NCI-H2029 treated with DMSO at 0.1 percent for 48 hours (cell line): Measurements from ENCODE around the gene CCDC194.

Experiments
- DNase-seq: peaks from one replicate; lab custom pipeline; 2025; lab: John Stamatoyannopoulos, UW

Gene CCDC194, protein sequence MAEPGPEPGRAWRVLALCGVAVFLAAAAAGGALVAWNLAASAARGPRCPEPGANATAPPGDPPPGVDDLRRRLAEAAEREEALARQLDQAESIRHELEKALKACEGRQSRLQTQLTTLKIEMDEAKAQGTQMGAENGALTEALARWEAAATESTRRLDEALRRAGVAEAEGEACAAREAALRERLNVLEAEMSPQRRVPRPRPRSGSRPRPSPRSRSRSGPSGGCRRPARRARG

DNA sequence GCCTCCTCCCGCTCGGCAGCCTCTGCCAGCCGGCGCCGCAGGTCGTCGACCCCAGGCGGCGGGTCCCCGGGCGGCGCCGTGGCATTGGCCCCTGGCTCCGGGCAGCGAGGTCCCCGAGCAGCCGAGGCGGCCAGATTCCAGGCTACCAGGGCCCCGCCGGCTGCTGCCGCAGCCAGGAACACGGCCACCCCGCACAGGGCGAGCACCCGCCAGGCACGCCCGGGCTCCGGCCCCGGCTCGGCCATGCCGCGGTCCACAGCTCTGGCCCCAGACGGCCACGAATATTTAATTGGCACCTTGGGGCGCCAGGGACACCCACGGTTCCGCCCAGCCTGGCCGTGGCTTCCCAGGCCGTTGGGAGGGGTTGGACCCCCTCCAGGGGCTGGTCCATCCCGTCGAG is at the start of gene CCDC194:
Gene CCDC194 (minus strand): TSS at position 283 of the 400 bp plus-strand sequence. CDS start 38 bp downstream, at position 245.
- DNase-seq: no peak

DNA sequence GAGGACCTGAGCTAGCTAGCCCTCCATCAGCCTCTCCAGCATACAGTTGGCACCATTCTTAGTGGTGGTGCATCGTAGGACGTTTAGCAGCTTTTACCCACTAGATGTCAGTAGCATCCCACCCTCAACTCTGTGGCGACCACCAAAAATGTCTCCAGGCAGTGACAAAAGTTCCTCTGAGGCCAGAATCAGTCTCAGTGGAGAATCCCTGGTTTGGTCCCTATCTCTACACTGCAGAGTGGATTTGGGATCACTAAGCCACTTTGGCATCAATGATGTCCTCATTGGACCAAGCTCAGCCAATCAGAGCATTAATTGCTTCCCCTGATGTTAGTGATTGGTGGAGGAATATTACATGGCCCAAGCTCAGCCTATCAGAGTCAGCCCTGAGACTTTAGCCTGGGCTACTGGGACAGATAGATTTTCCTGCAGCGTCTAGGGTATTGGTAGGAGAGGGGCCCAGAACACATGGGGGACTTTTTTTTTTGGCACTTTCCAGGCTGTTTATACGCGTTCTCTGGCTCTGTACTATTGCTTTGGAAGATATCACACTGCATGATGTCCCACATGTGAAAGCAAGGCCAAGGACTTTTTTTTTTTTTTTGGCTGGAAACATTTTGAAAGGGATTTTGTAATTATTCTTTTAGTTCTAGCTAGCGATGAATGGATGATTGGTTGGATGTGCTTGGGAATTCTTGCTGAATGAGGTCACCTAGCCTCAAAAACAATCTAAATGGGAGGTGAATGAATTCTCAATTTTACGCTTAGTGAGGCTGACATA is 47.4 kb upstream of the CCDC194 start:
- no peak for DNase-seq

DNA sequence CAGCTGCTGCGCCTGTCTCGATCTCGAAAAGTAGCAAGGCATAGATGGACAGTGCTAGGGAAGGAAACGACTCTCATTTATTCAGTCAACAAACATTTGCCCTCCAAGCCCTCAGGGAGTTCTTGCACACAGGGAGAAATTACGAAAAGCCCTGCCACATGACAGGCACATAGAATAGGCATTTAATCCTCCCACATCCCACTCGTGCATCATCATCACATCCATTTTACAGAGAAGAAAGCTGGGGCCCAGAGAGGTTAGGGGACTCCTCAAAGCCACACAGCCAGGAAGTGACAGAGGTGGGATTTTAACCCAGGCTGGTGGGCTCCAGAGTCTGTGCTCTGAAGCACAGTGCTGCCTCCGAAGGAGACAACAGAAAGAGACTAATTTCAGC is 42.9 kb upstream of the CCDC194 start:
- no peak for DNase-seq

DNA sequence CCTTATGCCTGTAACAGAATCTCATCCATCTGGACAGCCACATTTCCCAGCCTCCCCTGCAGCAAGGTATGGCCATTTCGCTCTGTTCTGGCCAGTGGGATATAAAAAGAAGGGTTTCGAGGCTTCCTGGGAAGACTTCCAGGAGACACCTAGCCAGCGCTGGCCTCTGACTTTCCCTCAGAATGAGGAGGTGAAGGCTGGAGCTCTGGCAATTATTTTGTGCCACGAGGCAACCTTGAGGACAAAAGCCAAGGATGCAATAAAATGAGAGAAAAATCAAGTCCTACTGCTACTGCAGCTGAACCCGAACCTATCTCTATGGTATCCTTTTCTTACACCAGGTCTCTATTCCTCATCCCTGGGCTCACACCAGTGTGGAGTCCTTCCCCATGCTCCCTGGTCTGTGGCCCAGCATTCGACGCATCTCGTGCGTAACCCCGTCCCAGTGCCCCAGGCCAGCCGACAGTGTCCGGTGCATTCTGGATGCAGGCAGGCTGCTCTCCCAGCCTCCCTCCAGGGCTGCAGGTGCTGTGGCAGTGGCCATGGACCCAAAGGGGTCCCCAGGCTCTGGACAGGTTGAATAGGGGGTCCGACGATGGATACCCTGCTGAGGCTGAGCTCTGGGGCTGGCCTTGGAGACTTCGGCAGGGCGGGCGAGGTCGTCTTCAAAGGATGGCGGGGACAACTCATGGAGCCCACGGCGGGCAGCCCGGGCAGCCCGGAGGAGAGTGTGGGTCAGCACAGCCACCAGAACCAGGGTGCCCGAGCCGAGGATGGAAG is 42.3 kb upstream of the CCDC194 start:
- DNase-seq: no peak

DNA sequence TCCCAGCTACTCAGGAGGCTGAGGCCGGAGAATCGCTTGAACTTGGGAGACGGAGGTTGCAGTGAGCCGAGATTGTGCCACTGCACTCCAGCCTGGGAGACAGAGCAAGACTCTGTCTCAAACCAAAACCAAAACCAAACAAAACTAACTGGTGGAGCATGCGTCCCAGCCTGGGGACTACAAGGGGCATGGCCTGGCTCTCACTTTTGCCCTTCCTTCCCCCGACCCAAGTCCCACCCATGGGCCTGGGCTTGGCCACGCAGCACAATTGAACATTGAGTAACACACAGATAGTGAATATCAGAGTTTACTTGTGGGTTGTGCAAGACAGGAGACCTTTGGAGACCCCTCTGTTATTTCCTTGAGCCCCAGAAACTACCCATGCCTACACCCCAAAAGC is 41.2 kb upstream of the CCDC194 start:
- no peak for DNase-seq

DNA sequence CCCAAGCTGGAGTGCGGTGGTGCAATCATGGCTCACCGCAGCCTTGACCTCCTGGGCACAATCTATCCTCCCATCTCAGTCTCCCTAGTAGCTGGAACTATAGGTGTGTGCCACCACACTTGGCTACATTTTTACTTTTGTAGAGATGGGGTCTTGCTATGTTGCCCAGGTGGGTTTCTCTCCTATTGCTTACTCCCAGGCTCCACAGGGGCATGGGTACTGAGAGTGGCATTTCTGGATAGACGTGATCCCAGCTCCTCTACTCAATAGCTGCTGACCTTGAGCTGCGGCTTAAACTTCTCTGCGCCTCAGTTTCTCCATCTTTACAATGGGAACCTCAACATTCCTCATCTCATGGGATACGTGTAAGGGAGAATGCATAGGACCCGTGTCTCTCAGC is 37.4 kb upstream of the CCDC194 start:
- no peak for DNase-seq

DNA sequence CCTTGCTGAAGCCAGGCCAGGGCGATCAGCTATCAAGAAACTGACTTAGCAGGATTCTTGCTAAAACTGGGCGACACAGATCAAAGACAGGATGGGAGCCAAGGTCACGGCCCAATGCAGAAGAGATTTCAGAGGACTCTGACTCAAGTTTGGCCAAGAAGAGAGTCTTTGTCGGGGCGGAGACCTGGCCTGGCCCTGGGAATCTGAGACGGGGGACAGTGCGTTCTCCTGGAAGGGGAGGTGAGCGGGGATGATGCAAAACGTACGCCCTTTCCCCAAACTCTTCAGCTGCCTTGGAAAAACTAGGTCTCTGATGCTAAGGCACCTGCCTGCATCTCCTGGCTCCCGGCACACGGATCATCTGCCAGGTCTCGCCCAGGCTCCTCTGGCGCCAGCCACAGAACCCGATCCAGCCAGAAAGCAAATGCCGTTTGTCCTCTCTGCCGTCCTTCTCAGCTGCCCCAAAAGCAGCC is 35.7 kb upstream of the CCDC194 start:
- DNase-seq: no peak

DNA sequence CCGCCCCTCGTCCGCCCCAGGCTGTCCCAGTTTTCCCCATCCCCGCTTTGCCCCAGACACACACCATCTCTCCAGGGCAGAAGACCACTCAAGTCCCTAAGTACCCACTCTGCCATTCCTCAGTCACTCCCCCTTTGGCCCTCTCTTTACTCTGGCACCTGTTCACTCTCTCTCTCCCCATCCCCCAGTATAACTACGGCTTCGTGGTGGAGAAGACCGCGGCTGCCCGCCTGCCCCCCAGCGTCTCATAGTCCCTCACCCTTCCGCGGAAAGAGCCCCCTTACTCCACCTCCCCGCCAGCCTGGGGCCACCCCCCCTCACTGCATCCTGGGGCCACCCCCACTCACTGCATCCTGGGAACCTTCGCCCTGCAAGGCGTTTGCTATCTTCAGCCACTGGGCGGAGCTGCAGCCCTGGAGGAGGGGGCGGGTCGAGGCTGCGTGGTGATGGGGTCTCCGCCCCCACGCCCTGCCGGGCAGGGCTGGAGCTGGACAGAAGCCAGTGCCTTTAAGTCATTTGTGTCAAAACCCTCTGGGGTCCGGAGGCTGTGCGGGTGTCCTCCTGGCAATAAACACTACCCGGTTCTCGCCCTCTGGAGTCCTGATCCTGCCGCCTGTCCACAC is 30.9 kb upstream of the CCDC194 start:
- no peak for DNase-seq

DNA sequence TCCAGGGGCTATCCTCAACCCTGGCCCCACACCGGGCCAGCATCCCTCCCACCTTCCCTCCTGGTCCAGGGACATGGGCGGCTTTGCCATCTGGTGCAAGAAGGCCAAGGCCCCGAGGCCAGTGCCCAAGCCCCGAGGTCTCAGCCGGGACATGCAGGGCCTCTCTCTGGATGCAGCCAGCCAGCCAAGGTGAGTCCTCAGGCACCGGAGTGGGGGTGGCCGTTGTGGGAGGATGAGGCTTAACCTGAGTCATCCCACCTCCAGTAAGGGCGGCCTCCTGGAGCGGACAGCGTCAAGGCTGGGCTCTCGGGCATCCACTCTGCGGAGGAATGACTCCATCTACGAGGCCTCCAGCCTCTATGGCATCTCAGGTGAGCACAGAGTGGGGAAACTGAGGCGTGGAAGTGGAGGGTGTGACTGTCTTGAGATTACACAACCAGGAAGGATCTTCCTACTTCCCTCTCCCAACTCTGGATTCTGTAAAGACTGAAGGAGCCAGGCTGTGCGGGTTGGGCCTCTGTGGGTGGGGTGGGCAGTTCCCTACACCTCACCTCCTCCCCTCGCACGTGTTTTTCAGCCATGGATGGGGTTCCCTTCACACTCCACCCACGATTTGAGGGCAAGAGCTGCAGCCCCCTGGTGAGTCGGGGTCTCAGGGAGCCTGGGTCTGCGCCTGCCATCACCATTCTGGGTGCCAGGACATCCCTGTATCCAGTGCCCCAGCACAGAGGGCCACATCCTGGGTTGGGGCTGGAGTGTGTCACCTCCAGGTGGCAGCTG is 29.6 kb upstream of the CCDC194 start:
- DNase-seq: no peak

DNA sequence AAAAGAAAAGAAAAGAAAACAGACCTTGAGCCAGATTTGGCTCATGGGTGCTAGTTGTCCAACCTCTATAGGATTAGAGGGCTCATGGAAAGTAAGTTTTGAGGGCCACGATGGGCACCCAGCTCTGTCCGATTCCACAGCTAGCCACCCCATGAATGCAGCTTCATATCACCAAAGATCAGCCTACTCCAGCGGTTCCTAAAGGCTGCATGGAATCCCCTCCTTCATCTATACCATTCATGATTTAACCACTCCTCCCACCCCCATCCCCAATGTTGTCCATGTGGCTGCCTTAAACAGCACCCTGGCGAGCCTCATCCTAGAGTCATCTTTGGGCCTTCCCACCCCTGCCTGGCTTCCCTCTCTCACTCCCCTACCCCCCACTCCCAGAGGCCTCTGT is 27.9 kb upstream of the CCDC194 start:
- DNase-seq: no peak

DNA sequence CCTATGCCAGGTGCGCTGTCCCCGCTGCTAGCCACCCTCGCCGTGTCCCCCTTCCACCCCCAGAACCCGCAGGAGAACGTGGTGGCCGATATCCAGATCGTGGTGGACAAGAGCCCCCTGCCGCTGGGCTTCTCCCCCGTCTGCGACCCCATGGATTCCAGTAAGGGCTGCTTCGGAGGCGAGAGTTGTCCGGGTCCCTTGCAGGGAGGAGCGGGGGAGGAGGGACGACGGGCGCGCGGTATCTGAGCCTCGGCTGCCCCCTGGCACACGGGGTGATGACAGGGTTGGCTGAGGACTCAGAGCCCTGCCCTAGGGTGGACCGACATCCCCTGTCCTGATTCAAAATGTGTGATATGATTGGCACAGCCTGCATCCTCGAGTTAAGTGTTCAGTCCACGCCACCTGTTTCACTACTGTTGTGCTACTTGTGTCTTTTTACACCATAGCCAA is 26.5 kb upstream of the CCDC194 start:
- no peak for DNase-seq

DNA sequence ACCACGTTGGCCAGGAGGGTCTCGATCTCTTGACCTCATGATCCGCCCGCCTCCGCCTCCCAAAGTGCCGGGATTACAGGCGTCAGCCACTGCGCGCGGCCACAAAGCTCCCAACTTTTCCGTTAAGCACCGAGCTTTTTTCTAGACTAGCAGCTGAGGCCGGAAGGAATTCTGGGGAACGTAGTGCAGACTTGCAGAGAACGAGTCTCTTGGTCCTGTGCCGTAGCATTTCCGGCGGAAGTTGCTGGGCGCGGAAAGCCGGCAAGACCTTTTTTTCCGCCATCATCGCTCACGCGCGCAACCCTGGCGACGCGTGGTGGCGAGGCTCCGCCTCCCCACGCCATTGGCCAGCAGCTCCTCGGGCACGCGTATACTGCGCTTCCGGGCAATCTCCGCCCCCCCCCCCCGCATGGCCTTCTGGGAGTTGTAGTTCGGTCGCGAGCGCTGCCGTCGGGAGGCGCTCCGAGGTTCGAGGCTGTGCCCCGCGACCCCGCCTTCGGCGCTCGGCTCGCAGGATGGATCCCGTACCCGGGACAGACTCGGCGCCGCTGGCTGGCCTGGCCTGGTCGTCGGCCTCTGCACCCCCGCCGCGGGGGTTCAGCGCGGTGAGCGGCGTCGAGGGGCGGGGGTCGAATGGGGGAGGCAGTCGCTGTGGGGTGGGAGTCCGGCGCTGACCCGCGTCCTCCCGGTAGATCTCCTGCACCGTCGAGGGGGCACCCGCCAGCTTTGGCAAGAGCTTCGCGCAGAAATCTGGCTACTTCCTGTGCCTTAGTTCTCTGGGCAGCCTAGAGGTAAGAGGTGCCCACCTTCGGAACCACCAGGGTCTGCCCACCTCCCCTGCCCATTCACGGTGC is 25.9 kb upstream of the CCDC194 start, which contains the start of gene MVB12A:
Gene MVB12A (plus strand): TSS at position 427 of the 854 bp plus-strand sequence. CDS start 89 bp downstream, at position 516.
- peak; percentile 88 for DNase-seq

DNA sequence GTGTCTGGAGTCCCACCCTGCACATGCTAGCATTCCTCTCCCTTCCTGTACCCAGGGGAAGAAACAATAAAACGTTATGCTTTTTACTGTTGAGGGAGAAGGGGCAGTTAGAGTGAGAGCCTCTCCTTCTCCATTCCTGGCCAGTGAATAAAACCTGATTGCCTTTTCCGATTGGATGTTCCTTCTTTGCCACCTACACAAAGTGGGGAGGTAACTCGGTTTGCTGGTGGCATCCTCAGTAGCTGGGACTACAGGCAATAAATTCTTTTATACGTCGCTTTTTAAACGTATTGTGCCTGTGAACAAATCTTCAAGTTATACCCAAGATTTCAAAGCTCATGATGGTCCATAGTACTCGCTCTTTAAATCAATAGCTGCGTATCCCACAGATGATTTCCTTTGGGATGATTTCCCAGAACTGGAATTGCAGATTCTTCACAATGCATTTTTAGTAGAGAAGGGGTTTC is 25.2 kb upstream of the CCDC194 start:
- no peak for DNase-seq

DNA sequence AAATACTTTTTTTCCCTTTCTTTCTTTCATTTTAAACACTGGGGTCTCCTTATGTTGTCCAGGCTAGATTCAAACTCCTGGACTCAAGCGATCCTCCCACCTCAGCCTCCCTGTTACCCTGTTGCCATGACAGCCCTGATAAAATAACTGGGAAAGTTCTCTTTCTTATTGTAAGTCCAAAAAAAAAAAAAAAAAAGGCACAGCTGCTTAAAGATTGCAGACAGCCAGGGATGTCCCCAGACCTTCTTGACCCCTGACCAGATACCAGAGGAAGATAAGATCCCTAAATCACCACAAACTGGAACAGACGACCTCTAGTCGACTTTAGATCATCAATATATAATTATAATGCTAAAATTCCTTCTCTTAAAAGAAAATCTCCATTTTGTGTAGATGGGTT is 24.7 kb upstream of the CCDC194 start:
- no peak for DNase-seq

DNA sequence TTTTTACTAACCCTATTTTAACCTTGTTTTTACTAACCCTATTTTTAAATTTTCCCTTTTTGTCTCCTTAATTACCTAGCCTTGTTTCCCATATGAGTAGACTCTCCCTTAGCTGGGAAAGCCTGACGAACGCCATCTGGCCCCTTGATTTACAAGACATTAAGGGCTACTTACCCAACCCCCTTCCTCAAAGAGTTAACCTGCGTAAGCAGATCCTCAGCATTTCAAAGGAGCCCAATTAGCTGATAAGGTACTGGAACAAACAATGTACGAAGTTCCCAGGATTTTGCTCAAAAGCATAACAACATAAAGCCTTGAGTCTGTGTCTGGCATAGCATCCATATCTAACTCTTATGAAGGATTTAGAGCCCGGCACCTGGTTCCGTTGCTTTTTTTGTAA is 21.1 kb upstream of the CCDC194 start:
- no peak for DNase-seq

DNA sequence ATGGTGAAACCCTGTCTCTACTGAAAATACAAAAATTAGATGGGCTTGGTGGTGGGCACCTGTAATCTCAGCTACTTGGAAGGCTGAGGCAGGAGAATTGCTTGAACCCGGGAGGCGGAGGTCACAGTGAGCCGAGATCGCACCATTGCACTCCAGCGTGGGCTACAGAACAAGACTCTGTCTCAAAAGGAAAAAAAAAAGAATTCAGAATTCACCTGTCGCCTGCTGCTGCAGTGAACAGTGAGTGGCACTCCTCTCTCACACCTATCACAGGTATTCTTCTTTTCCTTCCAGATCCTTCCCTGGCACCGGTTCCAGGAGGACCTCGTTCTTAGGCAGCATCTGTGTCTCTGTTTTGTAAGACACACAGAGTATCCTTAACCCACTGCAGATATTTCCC is 20.1 kb upstream of the CCDC194 start:
- no peak for DNase-seq

DNA sequence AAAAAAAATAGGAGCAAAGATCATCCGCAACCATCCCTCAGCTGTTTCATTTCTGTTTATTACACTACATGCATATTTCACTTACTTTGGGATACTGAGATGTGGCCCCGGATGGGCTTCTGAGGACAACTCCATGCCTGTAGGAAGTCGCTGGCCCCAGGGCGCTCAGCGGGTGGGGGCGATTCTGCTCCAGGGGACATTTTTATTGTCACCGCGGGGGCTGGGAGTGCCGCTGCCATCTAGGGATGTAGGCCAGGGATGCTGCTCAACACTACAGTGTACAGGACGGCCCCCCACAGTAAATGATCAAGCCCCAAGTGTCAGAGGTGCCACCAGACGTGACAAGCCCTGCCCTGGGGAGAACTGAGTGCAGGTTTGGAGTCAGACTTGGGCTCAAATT is 17.8 kb upstream of the CCDC194 start:
- DNase-seq: no peak

DNA sequence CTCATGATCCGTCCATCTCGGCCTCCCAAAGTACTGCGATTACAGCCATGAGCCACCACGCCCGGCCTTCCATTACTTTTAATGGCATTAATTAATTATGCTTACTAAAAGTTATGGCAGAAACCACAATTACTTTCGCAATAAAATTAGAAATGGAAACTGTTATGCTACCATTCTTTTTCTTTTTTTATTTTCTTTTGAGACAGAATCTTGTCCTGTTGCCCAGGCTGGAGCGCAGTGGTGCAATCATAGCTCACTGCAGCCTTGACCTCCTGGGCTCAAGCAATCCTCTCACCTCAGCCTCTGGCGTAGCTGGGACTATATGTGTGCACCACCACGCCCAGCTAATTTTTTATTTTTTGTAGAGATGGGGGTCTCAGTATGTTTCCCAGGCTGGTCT is 16.0 kb upstream of the CCDC194 start:
- no peak for DNase-seq

DNA sequence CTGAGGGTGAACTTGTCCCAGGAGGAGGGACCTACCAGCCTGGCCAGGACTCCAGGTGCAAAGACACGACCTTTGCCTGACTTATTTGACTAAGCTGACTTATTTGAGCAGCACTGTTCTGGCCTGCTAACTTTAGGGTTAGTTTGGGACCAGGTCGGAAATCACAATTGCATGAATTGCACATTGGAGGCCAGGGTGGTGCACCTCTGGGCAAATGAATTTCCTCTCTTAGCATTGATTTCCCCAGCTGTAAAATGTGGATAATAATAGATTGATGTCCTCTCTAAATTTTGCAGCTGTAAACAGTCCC is 12.8 kb upstream of the CCDC194 start:
- no peak for DNase-seq
